Mesenchymal stem cell (in vitro differentiated cells and primary cell): ENCODE measurements around the gene DNM1.

ENCODE experiments used
- DNase-seq: peaks from one replicate; pipeline ENCODE4 v3.0.0-alpha.2; 2013
- H2AFZ ChIP-seq: one replicate; pipeline ENCODE4 v1.6.1; 2013; ENCODE audit warnings: low read depth, mild to moderate bottlenecking, control low read depth, inconsistent platforms, low read length, moderate library complexity
- H2AK5ac ChIP-seq: 2 replicates; pipeline ENCODE4 v1.6.1; 2013; ENCODE audit warnings: low read length, moderate library complexity, mild to moderate bottlenecking, inconsistent platforms; ENCODE audit not compliant: severe bottlenecking
- H2BK120ac ChIP-seq: one replicate; pipeline ENCODE4 v1.6.1; 2013; ENCODE audit warnings: low read depth, mild to moderate bottlenecking, inconsistent platforms, low read length, moderate library complexity
- H2BK12ac ChIP-seq, 2 experiments: one replicate each; pipeline ENCODE4 v1.6.1; 2013; ENCODE audit warnings: inconsistent platforms in 2 of 2, low read length in 2 of 2, mild to moderate bottlenecking in 2 of 2, moderate library complexity in 2 of 2, control low read depth in 1 of 2
- H2BK15ac ChIP-seq: one replicate; pipeline ENCODE4 v1.6.1; 2013; ENCODE audit warnings: mild to moderate bottlenecking, low read depth, inconsistent platforms; ENCODE audit not compliant: poor library complexity, severe bottlenecking
- H2BK5ac ChIP-seq: 2 replicates; pipeline ENCODE4 v1.6.1; 2013; ENCODE audit warnings: low read depth, mild to moderate bottlenecking, low read length, control low read depth, inconsistent platforms; ENCODE audit not compliant: poor library complexity, severe bottlenecking
- H3K14ac ChIP-seq, 2 experiments: one replicate each; pipeline ENCODE4 v1.6.1; 2013; ENCODE audit warnings: inconsistent platforms in 2 of 2, low read length in 2 of 2, control low read depth in 1 of 2, mild to moderate bottlenecking in 1 of 2, moderate library complexity in 1 of 2
- H3K18ac ChIP-seq, 2 experiments: one replicate each; pipeline ENCODE4 v1.6.1; 2013; ENCODE audit warnings: inconsistent platforms in 2 of 2, low read length in 2 of 2, control low read depth in 1 of 2, low read depth in 1 of 2, mild to moderate bottlenecking in 1 of 2
- H3K23ac ChIP-seq, 2 experiments: one replicate each; pipeline ENCODE4 v1.6.1; 2013; ENCODE audit warnings: inconsistent platforms in 2 of 2, low read length in 2 of 2, mild to moderate bottlenecking in 2 of 2, moderate library complexity in 2 of 2, control low read depth in 1 of 2
- H3K27ac ChIP-seq: 2 replicates; pipeline ENCODE4 v1.5.1; 2013; ENCODE audit warnings: mild to moderate bottlenecking, moderate library complexity, low read length, control low read depth, inconsistent platforms; ENCODE audit not compliant: poor library complexity, severe bottlenecking
- H3K27me3 ChIP-seq, 2 experiments: 2 replicates each; pipeline versions ENCODE4 v1.6.1 to v1.7.0; 2013; ENCODE audit warnings: low read length in 2 of 2, mild to moderate bottlenecking in 2 of 2, moderate library complexity in 2 of 2, control low read depth in 1 of 2, inconsistent platforms in 1 of 2; ENCODE audit not compliant: control insufficient read depth in 1 of 2, insufficient read depth in 1 of 2
- H3K36me3 ChIP-seq, 2 experiments: 2 replicates each; pipeline versions ENCODE4 v1.6.1 to v1.7.0; 2013; ENCODE audit warnings: low read length in 2 of 2, control low read depth in 1 of 2, inconsistent platforms in 1 of 2, low read depth in 1 of 2, mild to moderate bottlenecking in 1 of 2; ENCODE audit not compliant: insufficient read depth in 2 of 2, control insufficient read depth in 1 of 2
- H3K4ac ChIP-seq, 2 experiments: one replicate each; pipeline ENCODE4 v1.6.1; 2013; ENCODE audit warnings: inconsistent platforms in 2 of 2, low read length in 2 of 2, mild to moderate bottlenecking in 2 of 2, moderate library complexity in 2 of 2, control low read depth in 1 of 2, low read depth in 1 of 2
- H3K4me1 ChIP-seq: 2 replicates; pipeline ENCODE4 v1.6.1; 2013; ENCODE audit warnings: low read depth, low read length, control low read depth; ENCODE audit not compliant: control insufficient read depth, insufficient read depth
- H3K4me2 ChIP-seq: 2 replicates; pipeline ENCODE4 v1.6.1; 2013; ENCODE audit warnings: low read length, mild to moderate bottlenecking, inconsistent platforms; ENCODE audit not compliant: poor library complexity, severe bottlenecking
- H3K4me3 ChIP-seq, 2 experiments: 2 replicates each; pipeline versions ENCODE4 v1.5.1 to v1.7.0; 2013; ENCODE audit warnings: low read length in 2 of 2, mild to moderate bottlenecking in 2 of 2, control low read depth in 1 of 2, low read depth in 1 of 2; ENCODE audit not compliant: insufficient read depth in 1 of 2
- H3K79me1 ChIP-seq: replicated peaks from 2 replicates; pipeline ENCODE4 v1.6.1; 2013; ENCODE audit warnings: mild to moderate bottlenecking, control low read depth, low read length, inconsistent platforms; ENCODE audit not compliant: poor library complexity, severe bottlenecking
- H3K9ac ChIP-seq: 2 replicates; pipeline ENCODE4 v1.7.0; 2013; ENCODE audit warnings: mild to moderate bottlenecking, low read length, moderate library complexity
- H3K9me3 ChIP-seq: 2 replicates; pipeline ENCODE4 v1.7.0; 2013; ENCODE audit warnings: mild to moderate bottlenecking, low read length; ENCODE audit not compliant: control insufficient read depth
- H4K8ac ChIP-seq: one replicate; pipeline ENCODE4 v1.6.1; 2013; ENCODE audit warnings: inconsistent platforms, mild to moderate bottlenecking, low read length, moderate library complexity
- H4K91ac ChIP-seq: one replicate; pipeline ENCODE4 v1.6.1; 2013; ENCODE audit warnings: mild to moderate bottlenecking, low read length, inconsistent platforms
- WGBS: methylation state at CpG from one replicate; pipeline ENCODE4 v1.1.7; 2013; ENCODE audit warnings: mixed read lengths; 5-methylcytosine and 5-hydroxymethylcytosine counted together

The DNM1 gene

GRCh38 chr9:128266868-128267590 lies 63.9 kb downstream of the DNM1 start:
- Histone ChIP-seq H4K8ac (no peak overlapping the region), H2BK120ac (no peak overlapping the region), H3K79me1 (peaks cover 57% of the 10 kb centered on the region), H2AK5ac (no peak overlapping the region), H2BK12ac (no peak overlapping the region), H3K4me1 (peaks cover 4% of the 10 kb centered on the region), H3K36me3 (peaks cover 71 to 89% of the 10 kb centered on the region in 2 experiments), H3K23ac (no peak overlapping the region), H4K91ac (no peak overlapping the region), H3K9me3 (no peaks in the 10 kb centered on the region), H3K18ac (no peak overlapping the region), H3K4me2 (no peak overlapping the region), H3K14ac (no peak overlapping the region), H3K4ac (no peak overlapping the region), H2BK15ac (no peak overlapping the region), H2AFZ (no peak overlapping the region), H3K27ac (no peak overlapping the region), H3K4me3 (no peak overlapping the region), H3K27me3 (no peaks in the 10 kb centered on the region), H2BK5ac (no peak overlapping the region), H3K9ac (no peak overlapping the region)
- DNase-seq = no peak
- 97% methylated on average over 15 of the region's 15 CpGs for WGBS

- Histone ChIP-seq H3K27me3 (no peaks in the 10 kb centered on the region), H2BK120ac (no peak overlapping the region), H4K8ac (no peak overlapping the region), H3K4me1 (peaks cover 9% of the 10 kb centered on the region), H2BK5ac (no peak overlapping the region), H3K23ac (no peak overlapping the region), H3K27ac (no peak overlapping the region), H2AK5ac (no peak overlapping the region), H3K14ac (no peak overlapping the region), H3K36me3 (peaks cover 58 to 83% of the 10 kb centered on the region in 2 experiments), H3K4me2 (no peak overlapping the region), H2BK12ac (no peak overlapping the region), H3K18ac (no peak overlapping the region), H3K9ac (no peak overlapping the region), H3K4ac (no peak overlapping the region), H2BK15ac (no peak overlapping the region), H2AFZ (no peak overlapping the region), H4K91ac (no peak overlapping the region), H3K4me3 (no peak overlapping the region), H3K9me3 (no peaks in the 10 kb centered on the region), H3K79me1 (peaks cover 50% of the 10 kb centered on the region)
- DNase-seq = no peak
- 93% methylated on average over 3 of the region's 3 CpGs for WGBS
These were observed 67.9 kb downstream of the DNM1 start for GRCh38 chr9:128271112-128271511.

DNA sequence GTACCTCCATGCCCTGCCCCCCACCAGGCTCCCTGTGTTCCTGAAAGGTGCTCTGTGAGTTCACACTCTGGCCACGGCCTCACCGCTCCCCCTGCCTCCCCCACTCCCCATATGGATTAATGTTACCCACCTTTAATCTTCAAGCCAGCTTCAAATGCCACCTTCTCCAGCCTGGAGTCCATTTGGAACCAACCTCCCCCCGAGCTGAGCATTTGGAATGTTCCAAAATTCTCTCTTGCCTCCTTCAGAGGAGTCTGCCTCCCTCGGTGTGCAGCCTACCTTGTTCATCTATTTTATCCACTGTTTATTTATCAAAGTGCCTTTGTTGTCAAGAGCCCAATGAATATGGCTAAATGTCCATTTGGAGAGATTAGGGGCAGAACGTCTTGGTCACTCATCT lies 68.3 kb downstream of the DNM1 start:
- Histone ChIP-seq H3K18ac (no peak overlapping the region), H2AK5ac (no peak overlapping the region), H2AFZ (no peak overlapping the region), H3K4ac (no peak overlapping the region), H3K4me3 (no peak overlapping the region), H2BK15ac (no peak overlapping the region), H3K9me3 (no peaks in the 10 kb centered on the region), H3K4me1 (peaks cover 9% of the 10 kb centered on the region), H3K27me3 (no peaks in the 10 kb centered on the region), H4K91ac (no peak overlapping the region), H2BK5ac (no peak overlapping the region), H3K27ac (no peak overlapping the region), H3K4me2 (no peak overlapping the region), H3K9ac (peak overlapping the region; percentile 9), H3K14ac (no peak overlapping the region), H4K8ac (no peak overlapping the region), H2BK120ac (no peak overlapping the region), H2BK12ac (peak overlapping the region in 1 of 2 experiments; percentile 15), H3K23ac (no peak overlapping the region), H3K36me3 (peaks cover 54 to 79% of the 10 kb centered on the region in 2 experiments), H3K79me1 (peaks cover 49% of the 10 kb centered on the region)
- no peak for DNase-seq
- 92% methylated on average over 5 of the region's 5 CpGs for WGBS

DNA sequence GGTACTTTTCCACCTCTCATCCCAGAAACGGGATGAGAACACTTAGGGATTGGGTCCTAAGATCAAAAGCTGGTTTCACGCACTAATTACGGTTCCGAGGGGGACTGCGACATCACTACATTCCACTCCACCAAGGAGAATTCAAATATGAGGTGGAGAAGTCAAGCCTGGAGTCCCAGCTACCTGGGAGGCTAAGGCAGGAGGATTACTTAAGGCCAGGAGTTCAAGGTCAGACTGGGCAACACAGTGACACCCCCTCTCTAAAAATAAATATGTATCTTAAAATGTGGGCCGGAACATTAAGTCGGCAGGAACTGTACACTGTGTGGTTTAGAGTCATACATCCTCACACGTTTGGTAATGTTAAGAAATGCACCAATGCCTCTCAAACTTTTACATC lies 71.1 kb downstream of the DNM1 start:
- H2BK120ac ChIP-seq = no peak overlapping the region
- no peak overlapping the region for H3K14ac ChIP-seq
- H3K9me3 ChIP-seq = no peaks in the 10 kb centered on the region
- no peak overlapping the region for H3K27ac ChIP-seq
- no peak overlapping the region for H3K23ac ChIP-seq
- WGBS = 87% methylated on average over 4 of the region's 8 CpGs
- DNase-seq = no peak
- no peak overlapping the region for H2BK15ac ChIP-seq
- no peaks in the 10 kb centered on the region for H3K27me3 ChIP-seq
- peak overlapping the region; percentile 99 for H3K9ac ChIP-seq
- H2BK12ac ChIP-seq = no peak overlapping the region
- peak overlapping the region in 1 of 2 experiments; percentile 98 for H3K4me3 ChIP-seq
- peaks cover 17% of the 10 kb centered on the region for H3K4me1 ChIP-seq
- H4K91ac ChIP-seq = no peak overlapping the region
- H2BK5ac ChIP-seq = no peak overlapping the region
- no peak overlapping the region for H2AK5ac ChIP-seq
- peaks cover 39% of the 10 kb centered on the region for H3K79me1 ChIP-seq
- H2AFZ ChIP-seq = no peak overlapping the region
- no peak overlapping the region for H3K4me2 ChIP-seq
- H4K8ac ChIP-seq = no peak overlapping the region
- H3K36me3 ChIP-seq = peaks cover 30 to 52% of the 10 kb centered on the region in 2 experiments
- no peak overlapping the region for H3K18ac ChIP-seq
- no peak overlapping the region for H3K4ac ChIP-seq
